GM19455 (cell line): ENCODE results near the gene SLC39A3.
"Not testable (repeated sequence)": the region's sequence is repeated elsewhere in the genome, so short reads cannot be mapped to it uniquely, and the experiment has no call there.

Experiments
- ATAC-seq: cut with Tn5 transposase; IDR thresholded peaks from one replicate; pipeline ENCODE4 v1.9.1; 2021; ENCODE audit not compliant: unreplicated experiment

The SLC39A3 gene

DNA sequence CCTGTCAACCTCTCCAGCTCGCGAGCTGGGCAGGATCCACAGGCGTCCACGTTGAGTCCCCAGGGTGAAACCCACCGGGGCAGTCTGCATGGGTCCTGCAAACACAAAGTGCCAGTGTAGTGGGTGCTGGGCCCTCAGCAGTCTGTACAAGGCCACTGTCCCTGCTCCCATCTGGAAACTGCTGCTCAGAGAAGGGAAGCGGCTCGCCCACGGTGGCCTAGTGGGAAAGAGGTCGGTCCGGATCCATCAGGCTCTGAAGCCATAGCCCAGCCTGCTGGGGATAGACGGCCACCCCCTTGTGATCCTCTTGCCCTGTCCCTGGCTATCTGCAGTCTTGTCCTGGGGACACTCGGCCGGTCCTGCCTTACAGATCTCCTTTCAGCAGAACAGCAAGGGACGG is 16.1 kb downstream of the SLC39A3 start:
- no peak for ATAC-seq

DNA sequence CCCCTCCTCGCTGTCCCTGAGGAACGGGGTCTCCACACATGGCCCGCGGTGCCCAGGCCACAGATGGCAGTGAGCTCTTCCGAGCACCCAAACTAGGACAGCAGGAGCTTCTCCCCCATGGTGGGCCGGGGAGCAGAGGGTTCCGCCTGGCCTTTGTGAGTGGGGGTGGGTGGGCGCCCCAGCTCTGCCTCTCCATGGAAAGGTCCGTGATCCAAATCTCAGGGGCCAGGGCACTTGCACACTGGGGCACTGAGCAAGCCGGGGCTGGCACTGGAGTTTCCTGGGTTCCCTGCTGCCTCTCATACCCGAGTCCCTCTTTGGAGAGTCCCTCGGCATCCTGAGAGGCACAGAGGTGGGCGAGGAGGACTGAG is 16.5 kb downstream of the SLC39A3 start:
- no peak for ATAC-seq

DNA sequence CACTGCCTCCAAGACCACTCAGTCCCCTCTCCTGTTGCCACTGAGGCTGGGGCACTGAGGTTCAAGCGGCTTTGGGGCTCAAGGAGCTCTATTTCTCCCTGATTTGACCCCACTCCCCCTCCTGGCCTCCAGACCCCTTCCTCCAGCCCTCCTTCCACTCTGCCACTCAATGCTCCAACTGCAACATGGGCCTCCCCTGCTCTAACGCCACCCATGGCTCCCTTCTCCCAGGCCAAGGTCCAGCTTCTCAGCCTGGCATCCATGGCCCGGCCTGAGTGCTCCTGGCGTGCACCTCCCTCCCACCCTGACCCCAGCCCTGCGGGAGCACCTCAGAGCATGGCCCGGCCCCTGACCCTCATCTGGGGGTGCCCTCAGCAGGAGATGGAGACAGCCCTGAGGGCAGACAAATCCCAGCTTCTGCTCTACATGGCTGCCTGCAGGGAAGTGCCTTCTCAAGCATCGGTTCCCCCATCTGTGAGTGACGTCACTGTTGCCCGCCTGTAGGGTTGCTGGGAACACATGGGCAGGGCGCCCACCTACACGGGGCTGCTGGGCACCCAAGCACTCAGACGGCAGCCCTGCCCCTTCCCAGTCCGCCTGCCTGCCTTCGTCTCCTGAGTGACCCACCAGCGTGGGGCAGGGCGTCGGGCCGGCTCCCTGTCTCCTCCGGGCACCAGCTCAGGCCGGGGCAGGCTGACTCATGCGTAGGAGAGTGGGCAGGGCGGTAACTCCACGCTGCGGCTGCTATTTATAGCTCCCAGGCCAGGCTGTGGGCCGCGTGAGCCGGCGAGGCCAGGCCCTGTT is 17.1 kb downstream of the SLC39A3 start:
- no peak for ATAC-seq

DNA sequence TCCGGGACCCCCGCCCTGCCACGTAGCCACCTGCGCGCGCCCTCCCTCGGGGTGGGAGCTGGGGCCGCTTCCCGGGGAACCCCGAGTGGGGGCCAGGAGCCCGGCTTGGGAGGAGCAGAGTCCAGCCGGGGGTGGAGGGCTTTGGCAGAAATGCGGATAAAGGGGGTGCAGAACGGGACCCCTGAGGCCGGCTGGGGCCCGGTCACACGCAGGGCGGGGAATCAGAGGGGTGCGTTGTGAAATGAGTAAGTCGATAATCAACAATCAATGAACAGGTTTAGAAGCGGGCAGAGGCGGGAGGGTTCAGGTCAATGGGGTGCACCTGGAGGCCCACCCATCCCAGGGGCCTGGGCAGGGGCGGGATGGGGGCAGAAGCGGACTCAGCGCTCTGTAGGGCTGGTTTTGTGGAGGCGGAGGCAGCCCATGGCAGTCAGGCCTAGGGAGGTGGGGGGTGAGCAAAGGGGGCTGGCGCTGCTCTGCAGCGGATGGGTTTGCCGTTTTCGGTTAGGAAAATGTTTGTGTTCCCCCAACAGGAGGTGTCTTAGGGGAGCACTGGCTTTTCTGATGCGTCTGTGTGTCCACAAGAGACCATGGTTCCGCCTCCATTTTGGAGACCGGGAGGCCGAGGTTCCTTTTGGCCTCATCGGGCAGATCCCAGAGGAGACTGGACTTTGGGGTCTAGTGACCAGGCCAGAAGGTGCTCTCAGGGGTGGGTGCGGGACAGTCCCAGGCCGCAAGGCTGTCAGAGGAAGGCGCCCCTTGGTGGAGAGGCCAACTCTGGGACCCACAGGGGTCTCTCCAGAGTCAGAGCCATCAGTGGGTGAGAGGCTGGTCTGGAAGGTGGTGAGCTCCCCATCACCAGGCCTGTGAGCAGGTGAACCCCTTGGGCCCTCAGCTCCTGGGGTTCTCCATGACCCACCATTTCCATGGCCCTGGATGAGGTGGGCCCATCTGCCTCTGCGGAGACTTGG is 18.0 kb downstream of the SLC39A3 start:
- no peak for ATAC-seq

DNA sequence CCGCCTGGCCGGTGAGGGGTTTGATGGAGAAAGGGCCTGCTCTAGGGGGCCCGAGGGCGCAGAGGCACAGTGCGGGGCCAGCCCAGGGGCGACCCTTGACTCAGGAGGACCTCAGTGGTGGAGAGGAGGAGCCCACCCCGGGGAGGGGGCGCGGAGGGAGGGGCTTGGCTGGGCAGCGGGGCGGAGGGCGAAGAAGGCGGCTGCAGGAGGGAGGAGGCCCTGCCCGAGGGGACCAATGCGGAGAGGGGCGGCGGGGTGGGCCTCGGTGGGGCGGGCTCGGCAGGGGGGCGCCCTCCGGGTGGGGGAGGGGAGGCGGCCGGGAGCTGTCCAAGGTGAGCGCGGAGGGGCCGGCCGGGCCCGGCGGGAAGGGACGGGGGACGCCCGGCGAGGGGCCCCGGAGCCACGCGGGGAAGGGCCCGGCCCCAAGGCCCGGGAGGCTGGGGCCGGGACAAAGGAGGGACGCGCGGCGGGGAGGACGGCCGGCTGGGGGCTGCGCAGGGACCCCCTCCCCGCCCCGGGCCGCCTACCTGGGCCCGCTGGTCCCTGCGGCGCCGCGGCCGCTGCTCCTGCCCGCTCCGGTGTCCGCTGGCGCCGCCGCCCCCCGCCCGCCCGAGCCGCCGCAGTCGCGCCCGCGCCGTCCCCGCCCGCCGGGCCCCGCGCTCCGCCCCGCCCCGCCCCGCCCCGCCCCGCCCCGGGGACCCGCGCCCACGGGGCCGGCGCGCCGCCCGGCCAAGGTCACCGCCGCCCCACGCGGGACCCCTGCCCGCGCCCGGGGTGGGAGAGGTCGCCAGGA is 18.8 kb downstream of the SLC39A3 start, which contains the start of gene DIRAS1:
TSS of gene DIRAS1 (minus strand) at position 596 of the 793 bp plus-strand sequence. CDS start 3,566 bp downstream, outside the sequence.
- no peak for ATAC-seq

DNA sequence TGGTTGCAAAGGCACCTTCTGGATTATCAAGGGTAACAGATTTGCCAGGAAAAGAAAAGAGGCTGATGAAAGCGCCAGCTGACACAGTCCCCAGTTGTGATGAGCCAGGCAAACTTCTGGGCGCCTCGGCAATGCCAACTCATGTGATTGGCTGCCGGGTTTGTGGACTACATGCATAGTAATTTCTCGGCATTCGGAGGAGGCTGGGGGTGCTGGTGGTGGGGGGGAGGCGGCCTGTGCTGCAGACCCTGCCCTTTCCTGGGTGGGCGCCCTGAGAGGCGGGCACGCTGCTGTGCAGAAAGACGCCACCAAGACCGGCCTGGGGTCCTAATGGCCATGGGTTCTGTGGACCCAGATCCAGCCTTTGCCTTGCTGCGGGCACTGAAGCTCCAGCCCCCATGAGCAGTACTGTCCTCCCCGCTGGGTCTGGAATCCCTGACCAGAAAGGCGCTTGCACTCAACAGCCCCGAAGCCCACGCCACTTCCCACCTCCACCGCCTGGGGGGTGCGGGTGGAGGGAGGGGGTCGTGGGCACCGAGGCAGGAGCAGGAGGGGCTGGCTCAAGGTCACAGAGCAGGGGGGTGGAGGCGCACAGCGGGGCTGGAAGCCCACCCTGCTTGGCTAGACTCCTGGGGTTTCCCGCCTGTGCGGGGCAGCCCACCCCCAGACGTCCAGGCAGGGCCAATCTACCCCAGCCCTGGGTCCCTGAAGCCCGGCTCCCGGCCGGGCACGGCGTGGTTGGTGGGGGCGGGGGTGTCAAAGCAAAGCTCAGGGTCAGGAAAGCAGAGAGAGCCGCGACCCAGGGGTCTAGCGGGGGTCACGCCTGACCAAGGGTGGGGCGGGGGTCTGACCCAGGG is 19.7 kb downstream of the SLC39A3 start:
- no peak for ATAC-seq

DNA sequence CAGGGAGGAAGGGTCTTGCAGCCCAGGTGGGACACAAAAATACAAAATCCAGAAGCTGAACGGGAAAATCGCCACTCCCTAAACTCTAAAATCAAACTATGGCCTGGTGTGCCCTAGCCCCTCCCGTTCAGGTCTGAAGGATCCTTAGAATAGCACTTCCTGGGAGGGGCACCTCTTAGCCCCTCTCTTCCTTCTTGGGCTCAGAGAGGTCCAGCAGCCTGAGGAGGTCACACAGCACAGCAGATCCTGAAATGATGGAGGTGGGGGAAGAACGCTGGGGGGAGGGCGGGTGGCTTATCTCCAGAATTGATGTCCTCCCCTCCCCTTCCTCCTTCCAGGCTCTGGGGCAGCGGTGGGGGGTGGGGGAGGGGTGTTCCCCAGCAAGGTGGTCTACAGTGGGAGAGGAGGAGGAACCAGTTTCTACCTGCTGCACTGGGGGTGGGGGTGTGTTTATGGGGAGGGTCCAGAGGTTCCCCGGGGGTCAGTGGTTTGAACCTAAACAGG is 20.5 kb downstream of the SLC39A3 start:
- ATAC-seq: no peak

DNA sequence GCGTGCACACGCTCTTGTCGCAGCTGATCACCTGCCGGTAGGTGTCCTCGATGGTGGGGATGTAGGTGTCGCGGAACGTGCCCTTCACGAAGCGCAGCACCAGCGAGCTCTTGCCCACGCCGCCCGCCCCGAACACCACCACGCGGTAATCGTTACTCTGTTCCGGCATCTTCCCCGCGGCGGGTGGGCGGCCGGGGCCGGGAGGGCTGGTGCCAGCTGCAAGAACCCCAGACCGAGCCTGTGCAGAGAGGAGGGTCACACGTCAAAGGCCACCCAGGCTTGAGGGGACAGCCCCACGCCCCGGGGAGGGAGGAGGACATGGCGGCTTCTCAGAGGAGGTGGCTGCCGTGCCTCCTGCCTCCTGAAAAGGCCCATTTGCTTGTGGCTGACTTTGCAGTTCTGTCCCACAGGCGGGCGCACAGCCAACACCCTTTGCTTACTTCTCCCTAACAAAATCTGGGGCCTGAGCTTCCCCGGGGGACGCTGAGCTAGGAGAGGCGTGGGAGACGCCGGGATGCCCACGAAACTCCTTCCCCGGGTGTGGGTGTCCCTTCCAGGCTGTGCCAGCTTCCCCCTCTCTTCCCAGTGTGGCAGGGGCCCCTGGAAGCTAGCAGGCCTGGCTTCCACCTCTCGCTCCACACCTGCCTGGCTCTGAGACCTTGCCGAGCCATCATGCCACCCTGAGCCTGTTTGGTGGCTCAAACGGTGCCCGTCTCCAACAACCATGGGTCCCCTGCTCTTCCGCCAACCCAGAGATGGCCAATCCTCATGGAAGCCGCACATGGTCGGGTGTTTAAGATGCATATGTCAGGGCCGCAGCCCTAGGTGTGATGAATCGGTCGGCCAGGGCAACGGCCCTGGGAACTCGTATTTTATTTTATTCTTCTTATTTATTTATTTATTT is 21.9 kb downstream of the SLC39A3 start:
- no peak for ATAC-seq

DNA sequence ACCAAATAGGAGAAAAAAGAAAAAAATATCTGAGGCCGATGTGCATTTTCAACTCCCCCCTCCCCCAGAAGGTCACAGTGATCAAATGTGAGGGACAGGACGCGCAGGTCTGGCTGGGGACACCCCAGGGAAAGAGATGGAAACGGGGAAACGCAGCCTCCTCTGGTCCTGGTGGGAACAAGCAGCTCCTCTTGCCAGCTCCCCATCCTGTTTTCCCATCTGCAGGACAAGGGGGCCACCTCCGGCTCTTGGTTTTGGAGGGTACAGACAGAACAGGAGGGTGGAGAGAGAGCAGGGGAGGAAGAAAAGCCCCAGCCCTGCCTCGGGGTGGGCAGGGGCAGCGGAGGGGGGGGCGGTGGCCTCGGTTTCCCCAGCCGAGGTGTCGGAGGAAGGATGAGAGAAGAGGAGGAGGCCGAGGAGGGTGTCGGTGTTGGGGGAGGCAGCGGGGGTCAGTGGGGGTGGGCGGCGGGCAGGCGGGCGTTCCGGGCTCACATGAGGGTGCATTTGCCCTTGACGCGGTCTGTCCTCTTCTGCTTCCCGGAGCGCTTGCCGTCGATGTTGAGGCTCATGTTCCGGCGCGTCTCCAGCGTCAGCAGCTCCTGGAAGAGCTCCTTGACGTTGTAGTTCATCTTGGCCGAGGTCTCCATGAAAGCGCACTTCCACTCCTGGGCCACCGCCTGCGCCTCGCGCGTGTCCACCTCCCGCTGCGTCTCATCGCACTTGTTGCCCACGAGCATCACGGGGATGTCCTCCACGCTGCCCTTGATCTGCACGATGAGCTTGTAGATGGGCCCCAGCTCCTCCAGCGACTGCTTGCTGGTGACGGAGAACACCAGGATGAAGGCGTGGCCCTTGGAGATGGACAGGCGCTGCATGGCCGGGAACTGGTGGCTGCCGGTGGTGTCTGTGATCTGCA is 22.8 kb downstream of the SLC39A3 start:
- ATAC-seq: no peak

DNA sequence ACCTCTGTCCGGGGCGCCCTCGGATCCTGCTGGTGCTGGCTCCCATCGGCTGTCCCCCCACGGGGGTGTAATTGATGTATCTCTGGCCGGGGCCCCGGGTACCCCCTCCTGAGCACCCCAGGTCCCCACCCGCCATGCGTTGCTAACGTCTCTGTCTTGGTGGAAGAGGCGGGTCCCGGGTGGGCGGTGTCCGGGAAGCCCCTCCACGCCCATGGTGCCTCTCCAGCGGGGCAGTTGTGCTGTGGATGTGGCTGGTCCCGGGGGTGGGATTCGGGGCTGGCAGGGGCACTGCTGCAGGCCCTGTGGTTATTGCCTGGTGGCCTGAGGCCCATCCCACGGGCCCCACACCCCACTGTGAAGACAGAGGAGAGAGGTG is 23.6 kb downstream of the SLC39A3 start:
- ATAC-seq: no peak

DNA sequence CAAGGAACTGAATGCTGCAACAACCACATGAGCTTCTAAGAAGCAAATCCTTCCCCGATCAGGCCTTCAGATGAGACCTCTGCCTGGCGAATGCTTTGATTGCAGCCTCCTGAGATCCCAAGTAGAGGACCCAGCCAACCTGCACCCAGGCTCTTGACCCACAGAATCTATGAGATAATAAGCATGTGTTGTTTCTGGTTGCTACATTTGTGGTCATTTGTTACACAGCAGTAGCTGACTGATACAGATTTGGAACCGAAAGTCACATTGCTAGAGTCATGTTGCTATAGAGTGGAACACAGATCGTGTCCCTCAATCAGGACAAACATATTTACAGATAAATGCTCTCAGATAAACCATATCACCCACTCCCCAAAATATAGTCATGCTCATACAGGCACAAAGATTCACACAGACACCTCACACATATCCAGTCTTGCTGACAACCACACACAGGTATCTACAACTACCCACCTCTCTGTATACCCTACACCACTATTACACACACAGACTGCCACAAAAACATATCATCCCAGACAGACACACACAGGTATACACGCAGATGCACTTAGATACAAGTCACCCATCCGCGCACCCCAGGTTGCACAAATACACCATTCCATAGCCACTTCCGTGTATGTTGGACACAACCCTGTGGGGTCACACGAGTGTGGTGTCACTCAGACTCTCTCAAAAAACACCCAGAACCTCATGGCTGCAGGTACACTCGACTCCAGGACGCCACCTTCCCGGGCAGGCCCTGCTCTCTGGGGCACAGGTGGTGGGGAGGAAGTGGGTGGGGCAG is 24.1 kb downstream of the SLC39A3 start:
- ATAC-seq: no peak

DNA sequence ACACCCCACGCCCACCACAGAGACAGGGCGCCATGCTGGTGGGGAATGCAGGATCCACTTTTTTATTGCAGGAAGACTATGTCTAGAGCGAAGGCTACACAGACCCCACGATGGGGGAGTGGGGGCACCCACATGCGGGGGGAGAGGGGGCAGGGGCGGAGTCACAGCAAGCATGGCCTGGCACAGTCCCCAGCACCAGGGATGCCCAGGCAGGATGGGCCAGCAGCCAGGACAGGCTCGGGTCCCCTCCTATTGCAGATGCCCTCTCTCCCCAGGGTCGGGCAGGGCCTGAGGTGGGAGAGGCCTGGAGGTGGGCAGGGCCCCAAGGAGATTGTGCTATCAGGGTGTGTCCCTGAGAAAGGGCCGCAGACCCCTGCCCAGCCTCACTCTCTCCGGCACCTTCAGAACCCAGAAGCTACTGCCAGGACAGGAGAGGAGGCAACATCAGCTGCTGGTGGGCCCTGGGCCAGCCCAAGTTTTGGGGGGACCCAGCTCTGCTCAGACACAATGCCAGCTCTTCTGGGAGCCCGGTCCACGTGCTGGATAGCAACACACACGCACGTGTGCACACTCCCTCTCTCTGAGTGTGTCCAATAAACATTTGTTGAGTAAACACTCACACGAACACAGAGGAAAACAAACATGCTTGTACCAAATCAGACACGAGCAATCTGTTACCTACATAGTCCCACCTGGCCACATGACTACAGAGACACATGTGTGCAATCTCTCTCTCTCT is 25.1 kb downstream of the SLC39A3 start:
- ATAC-seq: no peak

DNA sequence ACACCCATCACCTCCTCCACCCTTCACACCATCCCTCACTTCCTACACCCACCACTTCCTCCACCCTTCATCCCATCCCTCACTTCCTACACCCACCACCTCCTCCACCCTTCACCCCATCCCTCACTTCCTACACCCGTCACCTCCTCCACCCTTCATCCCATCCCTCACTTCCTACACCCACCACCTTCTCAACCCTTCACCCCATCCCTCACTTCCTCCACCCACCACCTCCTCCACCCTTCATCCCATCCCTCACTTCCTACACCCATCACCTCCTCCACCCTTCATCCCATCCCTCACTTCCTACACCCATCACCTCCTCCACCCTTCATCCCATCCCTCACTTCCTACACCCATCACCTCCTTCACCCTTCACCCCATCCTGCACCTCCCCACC is 25.7 kb downstream of the SLC39A3 start:
- ATAC-seq: not testable (repeated sequence)

DNA sequence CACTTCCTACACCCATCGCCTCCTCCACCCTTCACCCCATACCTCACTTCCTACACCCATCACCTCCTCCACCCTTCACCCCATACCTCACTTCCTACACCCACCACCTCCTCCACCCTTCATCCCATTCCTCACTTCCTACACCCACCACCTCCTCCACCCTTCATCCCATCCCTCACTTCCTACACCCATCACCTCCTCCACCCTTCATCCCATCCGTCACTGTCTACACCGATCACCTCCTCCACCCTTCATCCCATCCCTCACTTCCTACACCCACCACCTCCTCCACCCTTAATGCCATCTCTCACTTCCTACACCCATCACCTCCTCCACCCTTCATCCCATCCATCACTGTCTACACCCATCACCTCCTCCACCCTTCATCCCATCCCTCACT is 26.6 kb downstream of the SLC39A3 start:
- ATAC-seq: not testable (repeated sequence)

DNA sequence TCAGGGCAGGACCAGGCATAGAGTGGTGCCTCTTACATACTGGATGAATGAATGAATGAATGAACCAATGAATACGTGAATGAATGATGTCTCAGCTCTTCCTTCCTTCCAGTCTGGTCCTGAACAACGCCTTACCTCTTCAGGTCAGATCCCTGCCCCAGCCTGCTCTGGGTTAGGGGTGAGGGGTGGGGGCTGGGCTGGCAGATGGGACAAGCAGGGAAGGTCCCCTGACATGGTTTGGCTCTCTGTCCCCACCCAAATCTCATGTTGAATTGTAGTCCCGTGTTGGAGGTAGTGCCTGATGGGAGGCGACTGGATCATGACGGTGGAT is 28.0 kb downstream of the SLC39A3 start:
- ATAC-seq: no peak

DNA sequence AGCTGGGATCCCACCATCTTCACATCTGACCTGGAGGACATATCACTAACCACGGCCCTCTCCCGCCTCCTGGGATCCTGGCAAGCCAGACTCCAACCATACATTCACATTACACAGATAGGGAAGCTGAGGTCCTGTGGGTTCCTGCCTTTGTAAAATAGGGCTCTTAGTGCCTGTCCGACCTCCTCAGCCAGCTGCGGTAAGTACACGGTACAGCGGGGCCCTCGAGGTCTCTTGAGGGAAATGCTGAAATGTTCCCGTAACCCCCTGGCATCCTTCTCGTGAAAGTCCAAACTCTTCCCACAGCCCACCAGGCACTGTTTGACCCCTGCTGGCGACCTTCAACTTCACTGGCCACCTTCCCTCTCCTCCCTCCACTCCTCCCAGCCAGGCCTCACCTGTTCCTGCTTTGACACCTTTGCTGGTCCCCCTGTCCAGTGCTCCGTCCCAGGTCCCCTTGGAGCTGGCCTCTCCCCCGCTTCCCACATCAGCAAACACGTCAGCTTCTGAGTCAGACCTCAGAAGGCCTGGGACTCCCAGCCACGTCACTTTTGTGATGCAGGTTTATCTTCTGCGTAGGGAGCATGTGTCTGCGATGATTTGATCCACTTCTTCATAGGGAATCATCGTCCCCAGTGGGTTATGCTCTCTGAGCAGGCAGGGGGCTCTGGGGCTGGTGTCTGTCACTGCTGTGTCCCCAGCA is 28.5 kb downstream of the SLC39A3 start:
- ATAC-seq: no peak
